HG03025 (cell line): ENCODE data around the gene HGS.
A peak's percentile ranks its signal among the peaks of the same experiment; 100 is the strongest.

ENCODE experiments used
- ATAC-seq: cut with Tn5 transposase; IDR thresholded peaks from one replicate; pipeline ENCODE4 v1.9.1; 2021; ENCODE audit warnings: mild to moderate bottlenecking, moderate library complexity; ENCODE audit not compliant: unreplicated experiment, low FRiP score

Gene HGS

DNA sequence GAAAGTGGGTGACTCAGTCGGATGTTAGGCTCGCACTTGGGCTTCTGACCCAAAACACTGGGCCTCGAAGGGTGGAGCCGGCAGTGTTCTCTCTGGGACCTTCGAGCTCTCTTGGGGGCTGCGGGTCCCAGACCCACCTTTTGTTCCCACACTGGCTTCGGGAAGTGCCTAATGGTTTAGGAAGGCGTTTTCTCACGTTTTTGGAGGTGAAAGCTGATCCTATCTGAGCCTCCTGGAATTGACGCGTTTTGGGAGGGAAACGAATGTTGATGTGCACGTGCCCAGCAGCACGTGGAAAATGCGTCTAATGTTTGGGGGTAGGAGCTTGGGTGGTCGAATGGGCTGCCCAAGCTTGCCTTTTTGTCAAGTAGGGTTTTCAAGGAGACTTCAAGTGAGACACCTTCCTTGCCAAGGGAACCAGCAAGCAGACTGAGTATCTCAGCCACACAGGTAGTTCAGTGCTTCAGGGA is 666 bp downstream of the HGS start:
- no peak for ATAC-seq

DNA sequence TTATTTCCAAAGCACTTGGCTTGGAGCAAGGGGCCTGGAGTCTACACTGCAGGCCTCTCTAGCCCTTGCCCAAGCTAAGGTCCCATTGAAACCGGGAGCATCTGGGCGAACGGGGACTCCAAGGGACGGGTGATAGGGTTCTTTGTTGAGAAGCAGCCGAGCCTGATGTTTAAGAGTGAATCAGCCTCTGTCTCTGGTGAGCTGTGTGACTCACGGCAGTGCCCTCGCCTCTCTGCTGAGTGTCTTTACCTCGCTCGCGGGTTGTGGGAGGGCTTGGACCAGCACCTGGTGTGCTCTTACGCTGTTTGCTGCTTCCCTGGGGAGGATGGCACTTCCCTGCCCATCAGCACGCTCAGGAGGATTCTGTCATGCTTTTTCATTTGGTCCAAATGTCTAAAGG is 1.3 kb downstream of the HGS start:
- no peak for ATAC-seq

DNA sequence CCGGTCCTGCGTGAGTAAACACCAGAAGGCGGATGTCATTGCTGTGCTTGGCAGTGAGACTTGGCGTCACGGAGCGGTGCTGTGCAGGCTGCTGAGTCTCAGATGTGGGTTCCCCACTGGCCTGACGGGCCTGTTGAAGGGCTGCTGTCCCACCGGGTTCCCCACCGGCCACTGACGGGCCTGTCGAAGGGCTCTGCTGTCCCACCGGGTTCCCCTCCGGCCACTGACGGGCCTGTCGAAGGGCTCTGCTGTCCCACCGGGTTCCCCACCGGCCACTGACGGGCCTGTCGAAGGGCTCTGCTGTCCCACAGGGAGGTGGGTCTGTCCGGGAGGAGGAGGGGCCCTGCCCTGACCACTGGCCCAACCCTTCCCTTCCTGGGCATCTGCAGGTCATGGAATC is 2.8 kb downstream of the HGS start:
- no peak for ATAC-seq

DNA sequence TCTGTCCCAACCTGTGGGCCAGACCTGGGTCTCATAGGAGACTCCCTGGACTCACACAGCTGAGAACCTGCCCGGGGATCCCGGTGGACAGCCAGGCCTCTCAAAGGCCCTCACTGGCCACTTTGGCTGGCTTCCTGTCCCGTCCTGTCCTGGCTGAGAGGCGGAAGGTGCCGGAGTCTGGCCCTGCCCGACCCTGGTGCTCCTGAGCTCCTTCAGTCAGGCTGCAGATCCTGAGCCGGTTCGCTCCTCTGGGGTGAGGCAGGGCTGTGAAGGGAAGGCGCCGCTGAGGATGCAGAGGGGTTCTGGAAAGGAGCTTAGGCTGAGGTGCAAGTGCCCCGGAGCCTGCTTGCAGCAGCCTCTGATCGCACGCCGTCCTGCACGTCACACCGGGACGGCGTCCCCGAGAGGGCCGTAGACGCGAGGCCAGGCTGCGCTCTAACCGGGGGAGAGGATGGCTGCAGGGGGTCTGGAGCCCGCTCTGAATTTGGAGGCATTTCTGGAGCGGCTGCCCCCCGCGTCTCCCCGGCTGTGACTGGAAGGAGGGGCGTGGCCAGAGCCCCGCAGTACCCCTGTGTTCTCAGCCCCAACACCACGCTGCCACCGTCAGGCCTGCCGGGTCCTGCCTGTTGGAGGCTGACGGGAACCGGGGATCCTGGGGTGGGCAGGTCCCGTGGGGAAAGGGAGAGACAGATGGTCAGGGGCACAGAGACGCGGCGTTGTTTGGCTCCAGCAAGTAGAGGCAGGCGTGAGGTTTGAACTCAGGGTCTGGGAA is 4.1 kb downstream of the HGS start:
- ATAC-seq, result no peak

DNA sequence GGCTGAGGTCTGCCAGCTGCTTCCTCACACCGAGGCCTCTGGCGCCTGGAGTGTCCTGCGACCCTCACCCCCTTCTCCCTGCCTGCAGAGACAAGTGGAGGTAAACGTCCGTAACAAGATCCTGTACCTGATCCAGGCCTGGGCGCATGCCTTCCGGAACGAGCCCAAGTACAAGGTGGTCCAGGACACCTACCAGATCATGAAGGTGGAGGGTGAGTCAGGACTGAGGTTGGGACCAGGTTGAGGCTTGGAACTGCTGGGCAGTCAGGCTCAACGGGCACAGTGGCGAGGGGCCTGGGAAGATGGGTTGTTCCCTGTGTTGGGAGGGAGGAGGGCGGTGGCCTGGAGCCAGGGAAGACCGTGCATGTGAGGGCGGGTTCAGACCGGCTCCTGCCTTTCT is 4.8 kb downstream of the HGS start:
- ATAC-seq, result no peak

DNA sequence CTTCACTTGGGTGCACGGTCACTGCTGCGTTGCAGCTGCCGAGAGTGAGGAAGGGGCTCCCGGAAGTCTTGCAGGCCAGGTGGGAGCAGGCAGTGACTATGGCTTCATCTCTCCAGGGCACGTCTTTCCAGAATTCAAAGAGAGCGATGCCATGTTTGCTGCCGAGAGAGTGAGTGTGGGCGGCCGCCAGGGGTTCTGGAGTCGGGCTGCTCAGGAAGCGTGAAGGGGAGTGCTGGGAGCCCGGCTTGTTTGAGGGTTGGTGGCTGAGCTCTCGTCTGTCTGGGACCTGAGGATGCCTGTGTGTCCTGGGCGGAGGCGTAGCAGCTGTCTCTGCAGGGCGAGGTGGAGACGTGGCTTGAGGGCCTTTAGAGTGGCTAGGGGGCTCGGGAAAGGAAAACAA is 6.3 kb downstream of the HGS start:
- no peak for ATAC-seq

DNA sequence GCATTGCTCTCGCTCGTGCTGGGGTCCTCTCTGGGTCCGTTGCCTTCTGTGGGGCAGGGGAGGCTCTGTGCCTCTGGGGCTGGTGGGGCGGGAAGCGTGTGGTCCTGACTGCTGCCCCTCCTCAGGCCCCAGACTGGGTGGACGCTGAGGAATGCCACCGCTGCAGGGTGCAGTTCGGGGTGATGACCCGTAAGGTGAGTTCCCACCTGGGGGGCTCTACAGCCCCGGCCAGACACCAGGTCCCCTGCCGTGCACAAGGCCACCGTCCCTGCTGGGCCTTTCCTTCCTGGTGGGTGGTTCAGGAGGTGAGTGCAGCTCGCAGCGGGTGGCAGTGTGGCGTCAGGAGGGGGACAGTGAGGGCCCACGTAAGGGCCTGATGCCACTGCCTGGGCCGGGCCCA is 6.7 kb downstream of the HGS start:
- ATAC-seq, result no peak

DNA sequence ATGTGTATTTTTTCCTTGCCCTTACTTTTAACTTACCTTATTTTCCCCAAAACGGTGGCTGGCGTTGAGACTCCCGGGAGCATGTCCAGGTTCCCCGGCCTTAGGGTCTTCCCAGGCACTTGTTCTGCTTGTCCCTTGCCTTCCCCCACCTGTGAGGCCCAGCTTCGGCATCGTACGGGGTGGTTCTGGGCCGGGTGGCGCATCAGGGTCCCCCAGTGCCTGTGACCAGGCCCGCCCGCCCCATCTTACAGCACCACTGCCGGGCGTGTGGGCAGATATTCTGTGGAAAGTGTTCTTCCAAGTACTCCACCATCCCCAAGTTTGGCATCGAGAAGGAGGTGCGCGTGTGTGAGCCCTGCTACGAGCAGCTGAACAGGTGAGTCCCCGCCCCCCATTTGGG is 7.4 kb downstream of the HGS start:
- no peak for ATAC-seq

DNA sequence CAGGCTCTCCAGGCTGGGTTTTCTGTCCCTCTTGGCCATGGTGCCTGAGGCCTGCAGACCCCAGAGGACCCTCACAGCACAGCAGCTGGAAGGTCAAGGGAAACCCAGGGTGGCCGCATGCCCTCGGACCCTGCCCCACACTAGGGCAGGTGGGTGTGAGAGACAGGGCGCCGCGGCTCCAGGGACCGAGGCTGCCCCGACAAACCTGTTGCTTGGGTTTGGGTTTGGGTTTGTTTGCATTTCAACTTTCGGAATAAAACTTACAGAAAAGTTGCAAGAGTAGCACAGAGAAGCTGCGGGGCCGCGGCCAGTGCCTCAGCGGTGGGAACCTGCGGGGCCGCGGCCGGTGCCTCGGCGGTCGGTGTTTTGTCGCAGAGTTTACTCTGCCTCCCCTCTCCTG is 7.8 kb downstream of the HGS start:
- no peak for ATAC-seq

DNA sequence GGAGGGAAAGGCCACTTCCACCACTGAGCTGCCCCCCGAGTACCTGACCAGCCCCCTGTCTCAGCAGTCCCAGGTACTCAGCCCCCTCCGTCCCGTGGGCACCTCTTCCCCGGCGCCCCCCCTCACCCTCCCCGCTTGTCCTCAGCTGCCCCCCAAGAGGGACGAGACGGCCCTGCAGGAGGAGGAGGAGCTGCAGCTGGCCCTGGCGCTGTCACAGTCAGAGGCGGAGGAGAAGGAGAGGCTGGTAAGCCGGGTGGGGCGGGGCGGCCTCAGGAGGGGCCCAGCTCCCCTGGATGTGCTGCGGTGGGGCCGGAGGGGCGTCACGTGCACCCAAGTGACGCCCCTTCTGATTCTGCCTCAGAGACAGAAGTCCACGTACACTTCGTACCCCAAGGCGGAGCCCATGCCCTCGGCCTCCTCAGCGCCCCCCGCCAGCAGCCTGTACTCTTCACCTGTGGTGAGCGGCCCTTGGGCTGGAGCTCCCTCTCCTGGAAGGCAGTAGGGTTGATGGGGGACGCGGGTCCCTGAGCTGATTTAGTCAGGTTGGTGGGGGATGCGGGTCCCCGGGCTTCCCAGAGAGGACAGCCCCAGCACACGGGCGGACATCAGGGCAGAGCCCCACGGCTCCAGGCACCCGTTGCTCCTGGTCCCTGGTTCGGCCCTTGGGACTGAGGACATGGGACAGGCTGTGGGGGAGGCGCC is 9.8 kb downstream of the HGS start:
- ATAC-seq, result no peak

DNA sequence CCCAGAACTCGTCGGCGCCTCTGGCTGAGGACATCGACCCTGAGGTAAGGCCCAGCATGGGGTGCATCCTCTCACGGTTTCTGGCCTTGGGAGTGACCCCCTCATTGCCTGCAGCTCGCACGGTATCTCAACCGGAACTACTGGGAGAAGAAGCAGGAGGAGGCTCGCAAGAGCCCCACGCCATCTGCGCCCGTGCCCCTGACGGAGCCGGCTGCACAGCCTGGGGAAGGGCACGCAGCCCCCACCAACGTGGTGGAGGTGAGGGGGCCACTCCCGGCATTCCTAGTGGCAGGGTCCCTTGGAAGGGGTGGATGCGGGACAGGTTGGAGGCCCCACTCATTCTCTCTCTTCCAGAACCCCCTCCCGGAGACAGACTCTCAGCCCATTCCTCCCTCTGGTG is 11.0 kb downstream of the HGS start:
- ATAC-seq, result no peak

DNA sequence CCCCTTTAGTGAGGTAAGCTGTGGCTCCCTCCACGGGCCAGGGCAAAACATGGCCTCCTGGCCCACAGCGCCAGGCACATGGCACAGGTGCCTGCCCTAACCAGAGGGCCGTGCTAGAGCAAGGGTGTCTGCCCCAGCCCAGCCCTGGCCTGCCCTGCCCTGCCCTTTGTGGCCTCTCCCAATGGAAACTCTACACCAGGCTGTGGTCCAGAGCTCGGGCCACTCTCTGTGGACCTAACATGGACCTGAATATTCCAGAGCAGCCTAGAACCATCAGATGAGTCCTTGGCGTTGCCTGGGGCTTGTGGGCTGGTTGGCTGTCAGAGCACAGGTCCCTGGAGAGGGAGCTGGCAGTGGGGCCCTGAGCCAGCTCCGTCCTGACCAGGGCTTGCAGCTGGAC is 11.4 kb downstream of the HGS start:
- ATAC-seq, result no peak

DNA sequence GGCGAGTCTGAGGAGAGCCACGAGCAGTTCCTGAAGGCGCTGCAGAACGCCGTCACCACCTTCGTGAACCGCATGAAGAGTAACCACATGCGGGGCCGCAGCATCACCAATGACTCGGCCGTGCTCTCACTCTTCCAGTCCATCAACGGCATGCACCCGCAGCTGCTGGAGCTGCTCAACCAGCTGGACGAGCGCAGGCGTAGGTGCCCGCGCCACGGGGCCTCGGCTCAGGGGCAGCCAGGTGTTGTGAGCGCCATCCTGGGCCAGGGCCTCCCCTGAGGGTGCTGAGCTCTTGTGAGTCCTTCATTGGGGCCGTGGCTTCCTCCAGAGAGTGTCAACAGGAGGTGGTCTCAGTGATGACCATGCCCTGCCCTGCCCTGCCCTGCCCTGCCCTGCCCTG is 12.0 kb downstream of the HGS start:
- ATAC-seq, result no peak

DNA sequence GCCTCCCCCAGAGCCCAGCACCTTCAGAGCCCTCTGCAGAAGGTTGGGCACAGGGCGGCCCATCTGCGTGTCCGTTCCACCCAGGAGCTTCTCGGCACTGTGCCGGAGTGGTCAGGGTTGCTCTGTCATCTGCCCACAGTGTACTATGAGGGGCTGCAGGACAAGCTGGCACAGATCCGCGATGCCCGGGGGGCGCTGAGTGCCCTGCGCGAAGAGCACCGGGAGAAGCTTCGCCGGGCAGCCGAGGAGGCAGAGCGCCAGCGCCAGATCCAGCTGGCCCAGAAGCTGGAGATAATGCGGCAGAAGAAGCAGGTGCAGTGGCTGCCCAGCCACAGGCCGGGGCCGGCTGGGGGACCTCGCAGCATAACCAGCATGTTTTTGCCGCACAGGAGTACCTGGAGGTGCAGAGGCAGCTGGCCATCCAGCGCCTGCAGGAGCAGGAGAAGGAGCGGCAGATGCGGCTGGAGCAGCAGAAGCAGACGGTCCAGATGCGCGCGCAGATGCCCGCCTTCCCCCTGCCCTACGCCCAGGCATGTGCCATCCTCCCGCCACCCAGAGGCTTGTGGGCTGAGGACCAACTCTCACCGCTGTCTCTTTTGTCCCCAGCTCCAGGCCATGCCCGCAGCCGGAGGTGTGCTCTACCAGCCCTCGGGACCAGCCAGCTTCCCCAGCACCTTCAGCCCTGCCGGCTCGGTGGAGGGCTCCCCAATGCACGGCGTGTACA is 12.6 kb downstream of the HGS start:
- no peak for ATAC-seq

DNA sequence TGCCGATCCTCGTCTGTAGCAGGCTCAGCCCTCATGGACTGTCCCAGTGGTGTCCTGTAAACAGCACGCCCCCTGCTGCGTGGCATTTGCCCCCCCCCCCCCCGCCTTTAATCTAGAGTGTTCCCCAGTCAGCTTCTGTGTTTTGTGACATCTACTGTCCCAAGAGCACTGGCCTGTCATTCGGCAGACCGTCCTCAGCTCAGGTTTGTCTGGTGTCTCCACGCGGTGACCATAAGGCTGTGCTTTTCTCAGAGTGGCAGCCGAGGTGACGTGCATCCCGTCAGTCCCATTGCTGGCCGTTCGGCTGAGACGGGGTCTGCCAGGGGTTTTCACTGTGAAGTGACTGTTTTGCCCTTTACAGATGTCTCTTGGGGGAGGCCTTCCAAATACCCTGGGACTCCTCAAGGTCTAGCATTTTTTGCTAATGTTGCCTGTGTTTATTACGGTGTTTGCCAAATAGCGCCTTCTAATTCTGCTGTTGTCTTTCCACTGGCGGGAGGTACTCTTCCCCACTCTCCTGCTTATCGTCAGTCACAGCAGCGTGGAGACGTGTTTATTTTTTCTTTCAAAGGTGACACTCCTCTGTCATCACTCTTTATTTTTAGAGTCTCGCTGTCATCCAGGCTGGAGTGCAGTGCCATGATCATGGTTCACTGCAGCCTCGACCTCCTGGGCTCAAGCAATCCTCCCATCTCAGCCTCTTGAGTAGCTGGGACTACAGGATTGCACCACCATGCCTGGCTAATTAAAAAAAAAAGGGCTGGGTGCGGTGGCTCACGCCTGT is 13.6 kb downstream of the HGS start:
- no peak for ATAC-seq

DNA sequence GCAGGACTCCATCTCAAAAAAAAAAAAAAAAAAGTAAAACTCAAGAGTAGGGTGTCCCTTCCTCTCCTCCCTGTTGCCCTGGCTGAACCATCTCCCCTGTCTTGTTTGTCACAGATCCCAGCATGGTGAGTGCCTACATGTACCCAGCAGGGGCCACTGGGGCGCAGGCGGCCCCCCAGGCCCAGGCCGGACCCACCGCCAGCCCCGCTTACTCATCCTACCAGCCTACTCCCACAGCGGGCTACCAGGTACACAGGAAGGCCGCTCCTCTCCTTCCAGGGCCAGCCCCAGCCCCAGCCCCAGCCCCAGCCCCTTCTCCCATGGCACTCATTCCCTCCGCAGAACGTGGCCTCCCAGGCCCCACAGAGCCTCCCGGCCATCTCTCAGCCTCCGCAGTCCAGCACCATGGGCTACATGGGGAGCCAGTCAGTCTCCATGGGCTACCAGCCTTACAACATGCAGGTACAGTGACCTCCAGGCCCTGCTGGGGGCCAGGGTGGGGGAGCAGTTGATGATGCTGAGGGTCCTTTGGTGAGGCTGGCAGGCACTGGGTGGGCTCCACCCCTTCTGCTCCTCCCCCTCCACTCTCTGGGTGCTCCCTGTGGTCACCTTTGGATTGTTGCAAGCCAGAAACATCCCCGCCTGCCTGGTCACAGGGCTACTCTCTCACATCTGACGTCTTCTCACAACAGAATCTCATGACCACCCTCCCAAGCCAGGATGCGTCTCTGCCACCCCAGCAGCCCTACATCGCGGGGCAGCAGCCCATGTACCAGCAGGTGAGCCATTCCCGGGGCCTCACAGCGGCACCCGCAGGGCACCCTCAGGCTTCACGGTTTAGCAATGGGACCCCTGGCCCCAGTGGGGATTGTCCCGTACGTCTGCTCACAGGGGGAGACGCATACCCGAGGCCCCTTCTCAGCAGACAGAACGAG is 16.8 kb downstream of the HGS start:
- no peak for ATAC-seq

DNA sequence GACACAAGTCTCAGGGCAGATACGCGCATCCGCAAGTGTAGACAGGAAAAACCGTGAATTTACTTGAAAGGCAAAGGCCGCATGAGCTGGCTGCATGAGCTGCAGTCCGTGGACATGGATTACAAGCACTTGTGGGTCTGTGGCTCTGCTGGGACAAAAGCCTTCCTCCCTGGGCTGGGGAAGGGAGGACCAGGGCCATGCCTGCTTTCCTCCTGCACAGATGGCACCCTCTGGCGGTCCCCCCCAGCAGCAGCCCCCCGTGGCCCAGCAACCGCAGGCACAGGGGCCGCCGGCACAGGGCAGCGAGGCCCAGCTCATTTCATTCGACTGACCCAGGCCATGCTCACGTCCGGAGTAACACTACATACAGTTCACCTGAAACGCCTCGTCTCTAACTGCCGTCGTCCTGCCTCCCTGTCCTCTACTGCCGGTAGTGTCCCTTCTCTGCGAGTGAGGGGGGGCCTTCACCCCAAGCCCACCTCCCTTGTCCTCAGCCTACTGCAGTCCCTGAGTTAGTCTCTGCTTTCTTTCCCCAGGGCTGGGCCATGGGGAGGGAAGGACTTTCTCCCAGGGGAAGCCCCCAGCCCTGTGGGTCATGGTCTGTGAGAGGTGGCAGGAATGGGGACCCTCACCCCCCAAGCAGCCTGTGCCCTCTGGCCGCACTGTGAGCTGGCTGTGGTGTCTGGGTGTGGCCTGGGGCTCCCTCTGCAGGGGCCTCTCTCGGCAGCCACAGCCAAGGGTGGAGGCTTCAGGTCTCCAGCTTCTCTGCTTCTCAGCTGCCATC is 17.7 kb downstream of the HGS start:
- ATAC-seq, result no peak

DNA sequence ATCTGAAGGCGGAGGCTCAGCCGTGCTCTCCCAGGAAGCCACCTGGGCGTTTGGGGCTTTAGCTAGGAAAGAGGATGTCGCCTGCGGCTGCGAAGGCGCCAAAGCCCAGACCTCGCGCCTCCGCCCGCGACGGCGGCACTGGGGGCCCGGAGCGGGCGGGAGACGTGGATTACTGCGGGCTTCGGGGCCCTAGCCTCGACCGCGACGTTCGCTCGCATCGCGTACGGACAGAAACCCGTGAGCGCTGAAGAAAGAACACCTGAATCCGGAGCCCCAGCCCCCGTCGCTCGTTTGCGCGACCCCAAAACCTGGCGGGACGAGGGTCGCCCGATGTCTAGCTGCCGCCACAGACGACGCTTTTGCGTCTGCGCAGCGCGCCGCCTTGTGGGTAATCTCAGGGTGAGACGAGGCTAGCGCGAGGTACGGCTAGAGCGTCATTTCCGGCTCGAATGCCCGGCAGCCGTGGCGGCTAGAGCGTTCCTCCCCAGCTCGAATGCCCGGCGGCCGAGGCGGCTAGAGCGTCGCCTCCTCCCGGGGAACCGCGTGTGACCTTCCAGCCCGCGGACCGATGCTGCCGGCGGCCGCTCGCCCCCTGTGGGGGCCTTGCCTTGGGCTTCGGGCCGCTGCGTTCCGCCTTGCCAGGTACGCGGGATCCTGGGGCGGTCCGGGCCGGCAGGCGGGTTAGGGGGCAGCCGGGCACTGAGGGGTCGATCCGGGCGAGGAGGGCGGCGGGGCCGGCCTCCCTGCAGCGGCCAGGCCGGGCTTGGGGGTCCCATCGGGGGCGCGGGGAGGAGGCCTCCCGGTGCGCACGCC is 19.3 kb downstream of the HGS start, which contains the start of gene MRPL12:
Gene MRPL12, plus strand, starts transcription at position 434 of the 813 bp plus-strand sequence. Its CDS starts 135 bp downstream, at position 569.
- peak; percentile 78 for ATAC-seq
